NT2/D1 (cell line): ENCODE measurements around the gene FOLR1.

Source experiments
- DNase-seq: peaks from one replicate; pipeline ENCODE4 v3.0.0-alpha.2; 2011; ENCODE audit warnings: low read depth, low spot score
- H3K27me3 ChIP-seq: 2 replicates; pipeline ENCODE4 v1.6.0; 2011; ENCODE audit warnings: mild to moderate bottlenecking; ENCODE audit not compliant: insufficient read length, insufficient read depth
- H3K36me3 ChIP-seq: 2 replicates; pipeline ENCODE4 v1.6.1; 2011; ENCODE audit warnings: mild to moderate bottlenecking, low read length, mixed read lengths; ENCODE audit not compliant: insufficient read depth, insufficient read length
- H3K4me1 ChIP-seq: 2 replicates; pipeline ENCODE4 v1.5.1; 2011; ENCODE audit not compliant: insufficient read depth, insufficient read length
- H3K4me3 ChIP-seq: 2 replicates; pipeline ENCODE4 v1.5.1; 2011; ENCODE audit warnings: low read depth; ENCODE audit not compliant: insufficient read length
- H3K9ac ChIP-seq: 2 replicates; pipeline ENCODE4 v1.6.0; 2011; ENCODE audit warnings: low read depth; ENCODE audit not compliant: insufficient read length
- H3K9me3 ChIP-seq: 2 replicates; pipeline ENCODE4 v1.5.1; 2011; ENCODE audit warnings: mild to moderate bottlenecking, low read length; ENCODE audit not compliant: insufficient read depth
- SUZ12 ChIP-seq: IDR thresholded peaks from 2 replicates; pipeline ENCODE4 v1.6.1; 2011; ENCODE audit not compliant: insufficient read length, insufficient read depth; ENCODE audit errors: extremely low read depth
- YY1 ChIP-seq: IDR thresholded peaks from 2 replicates; pipeline ENCODE4 v1.6.1; 2011; ENCODE audit not compliant: insufficient read length, insufficient read depth
- ZNF274 ChIP-seq: IDR thresholded peaks from 2 replicates; pipeline ENCODE4 v1.6.1; 2011; ENCODE audit warnings: mild to moderate bottlenecking, low read depth, low read length

FOLR1 gene

GRCh38 chr11:72208281-72208680 lies 16.3 kb downstream of the FOLR1 start:
- Histone ChIP-seq H3K9ac (no peak overlapping the region), H3K4me1 (no peaks in the 10 kb centered on the region), H3K4me3 (no peak overlapping the region), H3K27me3 (no peaks in the 10 kb centered on the region), H3K9me3 (no peaks in the 10 kb centered on the region), H3K36me3 (no peaks in the 10 kb centered on the region)
- DNase-seq = no peak
- no peak for TF ChIP-seq SUZ12
- no peak for TF ChIP-seq YY1
- TF ChIP-seq ZNF274 = no peak

- Histone ChIP-seq H3K9me3 (no peaks in the 10 kb centered on the region), H3K27me3 (no peaks in the 10 kb centered on the region), H3K4me3 (no peak overlapping the region), H3K9ac (no peak overlapping the region), H3K36me3 (no peaks in the 10 kb centered on the region), H3K4me1 (no peaks in the 10 kb centered on the region)
- DNase-seq = no peak
- TF ChIP-seq SUZ12 (no peak), ZNF274 (no peak), YY1 (no peak)
Measured at GRCh38 chr11:72209101-72209500, 17.2 kb downstream of the FOLR1 start.

GRCh38 chr11:72216638-72217037 lies 24.7 kb downstream of the FOLR1 start, which contains the start of gene FOLR2:
TSS of gene FOLR2 (plus strand) at chr11:72216794. CDS start at chr11:72218585, 1,791 bp downstream.
- TF ChIP-seq YY1 (no peak), ZNF274 (no peak), SUZ12 (no peak)
- Histone ChIP-seq H3K4me3 (no peak within 1 kb of the TSS), H3K4me1 (peaks cover 4% of the 10 kb centered on the region), H3K27me3 (peaks cover 4% of the 10 kb centered on the region), H3K36me3 (no peaks in the 10 kb centered on the region), H3K9ac (no peak within 1 kb of the TSS), H3K9me3 (no peaks in the 10 kb centered on the region)
- DNase-seq = no peak

GRCh38 chr11:72217841-72218240 lies 25.9 kb downstream of the FOLR1 start:
- no peak for DNase-seq
- TF ChIP-seq YY1 (no peak), ZNF274 (no peak)
- H3K9me3 ChIP-seq = no peaks in the 10 kb centered on the region
- H3K27me3 ChIP-seq = peaks cover 4% of the 10 kb centered on the region
- peaks cover 7% of the 10 kb centered on the region for H3K4me1 ChIP-seq
- H3K4me3 ChIP-seq = no peak overlapping the region
- H3K36me3 ChIP-seq = no peaks in the 10 kb centered on the region
- H3K9ac ChIP-seq = no peak overlapping the region

- no peak overlapping the region for H3K4me3 ChIP-seq
- H3K9ac ChIP-seq = no peak overlapping the region
- no peaks in the 10 kb centered on the region for H3K9me3 ChIP-seq
- no peaks in the 10 kb centered on the region for H3K36me3 ChIP-seq
- peaks cover 7% of the 10 kb centered on the region for H3K4me1 ChIP-seq
- DNase-seq = no peak
- H3K27me3 ChIP-seq = peaks cover 4% of the 10 kb centered on the region
- TF ChIP-seq SUZ12 = no peak
- no peak for TF ChIP-seq ZNF274
- no peak for TF ChIP-seq YY1
Measured at GRCh38 chr11:72218251-72218745, 26.4 kb downstream of the FOLR1 start.

GRCh38 chr11:72220696-72221363 lies 28.9 kb downstream of the FOLR1 start:
- peaks cover 4% of the 10 kb centered on the region for H3K36me3 ChIP-seq
- H3K9ac ChIP-seq = no peak overlapping the region
- no peak for TF ChIP-seq ZNF274
- H3K4me1 ChIP-seq = peaks cover 7% of the 10 kb centered on the region
- DNase-seq = no peak
- peaks cover 4% of the 10 kb centered on the region for H3K27me3 ChIP-seq
- H3K4me3 ChIP-seq = no peak overlapping the region
- H3K9me3 ChIP-seq = no peaks in the 10 kb centered on the region

GRCh38 chr11:72221386-72222075 lies 29.6 kb downstream of the FOLR1 start:
- H3K9me3 ChIP-seq = no peaks in the 10 kb centered on the region
- H3K36me3 ChIP-seq = peaks cover 7% of the 10 kb centered on the region
- H3K4me3 ChIP-seq = no peak overlapping the region
- H3K4me1 ChIP-seq = peaks cover 7% of the 10 kb centered on the region
- no peak for DNase-seq
- peak overlapping the region; percentile 82 for H3K9ac ChIP-seq
- peaks cover 4% of the 10 kb centered on the region for H3K27me3 ChIP-seq
- no peak for TF ChIP-seq SUZ12
- no peak for TF ChIP-seq YY1
- no peak for TF ChIP-seq ZNF274
